Heart left ventricle (tissue), 16 donors: Measurements from ENCODE around the gene ATG4A. TPM values are rescaled to one million over a fixed set of nuclear protein-coding genes. Genes with fewer than 3 reads are reported as not detected.

Source experiments
- ATAC-seq, 4 donors: fragments of 200-7000 bp; cut with Tn5 transposase; one replicate each; pipeline ENCODE4 v1.9.1; 2020 to 2022; ENCODE audit warnings: moderate library complexity in 4 of 4, mild to moderate bottlenecking in 3 of 4, moderate number of reproducible peaks in 1 of 4
- DNase-seq, 5 donors: peaks; one replicate each; pipeline ENCODE4 v3.0.0-alpha.2; 2020
- H3K27ac ChIP-seq, 12 donors: fragments of 200-600 bp; sonication (generic) in 4 of 12; one replicate each; pipeline versions ENCODE4 v1.5.0 to v1.8.0; 2016 to 2022; ENCODE audit warnings: mild to moderate bottlenecking in 2 of 12
- H3K27me3 ChIP-seq, 9 donors: fragments of 200-600 bp; sonication (generic) in 2 of 9; one replicate each; pipeline versions ENCODE4 v1.5.1 to v1.8.0; 2016 to 2022; ENCODE audit warnings: mild to moderate bottlenecking in 3 of 9
- H3K36me3 ChIP-seq, 9 donors: fragments of 200-600 bp; sonication (generic) in 2 of 9; one replicate each; pipeline versions ENCODE4 v1.5.0 to v1.8.0; 2018 to 2022; ENCODE audit warnings: mild to moderate bottlenecking in 2 of 9
- H3K4me1 ChIP-seq, 12 donors: fragments of 200-600 bp; sonication (generic) in 4 of 12; one replicate each; pipeline versions ENCODE4 v1.5.0 to v1.8.0; 2016 to 2022; ENCODE audit warnings: mild to moderate bottlenecking in 3 of 12
- H3K4me3 ChIP-seq, 12 donors: fragments of 200-600 bp; sonication (generic) in 4 of 12; one replicate each; pipeline versions ENCODE4 v1.5.0 to v1.8.0; 2017 to 2022; ENCODE audit warnings: mild to moderate bottlenecking in 9 of 12, moderate library complexity in 4 of 12
- H3K9me3 ChIP-seq, 12 donors: fragments of 200-600 bp; sonication (generic) in 4 of 12; one replicate each; pipeline versions ENCODE4 v1.5.0 to v1.8.0; 2016 to 2022; ENCODE audit warnings: mild to moderate bottlenecking in 1 of 12
- POLR2A ChIP-seq, 2 donors: fragments of 450-650 bp; IDR thresholded peaks; one replicate each; pipeline ENCODE4 v1.6.1; 2017; ENCODE audit warnings: antibody characterized with exemption in 2 of 2, mild to moderate bottlenecking in 2 of 2, moderate library complexity in 2 of 2
- WGBS, 4 donors: extraction: QIAGEN DNeasy Blood & Tissue Kit in 2 of 4; methylation state at CpG; one replicate each; pipeline versions ENCODE4 v1.1.5 to v1.1.7; 2013 to 2018; 5-methylcytosine and 5-hydroxymethylcytosine counted together
- intact Hi-C, 10 donors: fragments of 100-400 bp; cut with DNase I; formaldehyde crosslinking; loops; one replicate each; pipeline versions ENCODE4 v1.11.1 to v1.14.2; 2022
- polyA plus RNA-seq, 2 donors: library from polyadenylated mRNA; stranded (reverse); fragments of 200-250 nt; gene quantifications; one replicate each; pipeline ENCODE4 v1.2.3, GENCODE V29; 2013
- total RNA-seq, 9 donors: library from RNA; depleted of rRNA in 2 of 9; stranded (reverse); fragments of >200 nt in 2 of 9; fragmentation: NEBNext Ultra II Directional in 3 of 9; extraction: Animal tissue kit (Norgen Biotek cat#: 25700) in 3 of 9; gene quantifications; one replicate each; pipeline versions ENCODE4 v1.1.0 to v1.2.4, GENCODE V29; 2016 to 2023
- TF ChIP-seq, protein P1 (sequence below), 12 donors: fragments of 200-600 bp; sonication (generic) in 4 of 12; IDR thresholded peaks; one replicate each; pipeline versions ENCODE4 v1.5.0 to v1.8.0; 2018 to 2022; ENCODE audit warnings: antibody characterized with exemption in 12 of 12, mild to moderate bottlenecking in 5 of 12
- donor health status: ischemic (EF 13 %, LVEDD 7.1; RV severe dilation, severe dysfunction).
- donor health status: healthy with polysubstance abuse.
- donor health status: DM: no; HTN: yes; CAD: no.
- donor health status: DM: no; HTN: no; CAD: no.
- donor health status: ischemic (EF 25% LVEDD 6.9; RV normal size, moderate dysfunction).
- donor health status: ischemic (EF 25% LVEDD 5.7; RV mildly dilated, moderate dysfunction).
- donor health status: healthy.
- donor health status: DM: yes; HTN: yes; CAD: no.
- donor health status: ischemic (EF 35%, LVEDD 5.7; RV mildly dilated, moderate dysfunction).
- donor health status: nonischemic (EF 11% LVEDD 7.7; RV severe dilation, severe dysfunction).
- donor health status: DM: yes; HTN: yes; CAD: no.
- donor health status: PGD.
- donor health status: ischemic (EF 29% LVEDD 5.4; RV normal size, mild dysfunction).
- donor health status: nonischemic (EF 23%, LVEDD 6.1; RV moderate dilation, normal function).

ATG4A gene
- total and polyA plus RNA-seq, 11 donors = 11.0 to 22.7 (median 18.0) TPM

DNA sequence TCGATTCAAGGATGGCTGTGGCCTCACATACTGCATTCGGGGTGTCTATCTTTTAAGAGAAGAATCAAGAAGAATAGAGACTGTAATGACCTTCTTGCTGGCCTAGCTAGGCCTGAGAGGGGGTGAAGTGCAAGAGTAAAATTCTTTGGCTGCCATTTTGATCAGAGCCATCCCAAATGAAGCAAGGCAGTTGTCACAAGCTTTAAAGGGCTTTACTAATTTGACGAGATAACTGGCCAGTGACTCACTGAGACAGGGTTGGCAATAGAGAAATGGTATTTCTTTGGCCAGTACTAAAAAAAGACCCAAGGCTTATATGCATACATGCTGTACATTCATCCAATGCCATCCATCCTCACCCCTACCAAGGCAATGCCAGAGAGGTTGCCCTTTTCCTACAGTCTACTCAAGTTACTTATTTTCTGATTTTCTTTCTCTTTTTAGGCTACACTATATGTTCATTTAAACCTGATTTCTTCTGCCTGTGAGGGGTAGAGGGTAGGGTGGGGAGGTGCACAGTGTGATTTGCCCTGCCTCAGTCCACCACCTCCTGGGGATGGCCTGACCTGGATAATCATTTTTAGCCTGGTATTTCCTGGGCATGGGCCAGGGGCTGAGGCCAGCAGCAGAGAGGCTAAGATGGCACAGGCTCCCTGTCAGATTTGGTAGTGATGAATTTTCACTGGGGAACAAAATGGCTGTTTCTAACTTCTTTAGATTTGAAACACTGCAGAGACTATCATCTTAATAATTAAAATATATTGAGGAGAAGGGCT is 32.2 kb downstream of the ATG4A start:
- Histone ChIP-seq H3K36me3 (peaks cover 0 to 8% (median 0%) of the 10 kb centered on the region in 9 donors), H3K4me1 (peaks cover 0 to 51% (median 17%) of the 10 kb centered on the region in 12 donors), H3K9me3 (no peaks in the 10 kb centered on the region), H3K27me3 (no peaks in the 10 kb centered on the region), H3K4me3 (no peak overlapping the region), H3K27ac (peak overlapping the region in 9 of 12 donors; percentile 5 to 63 (median 45))
- TF ChIP-seq, protein P1, sequence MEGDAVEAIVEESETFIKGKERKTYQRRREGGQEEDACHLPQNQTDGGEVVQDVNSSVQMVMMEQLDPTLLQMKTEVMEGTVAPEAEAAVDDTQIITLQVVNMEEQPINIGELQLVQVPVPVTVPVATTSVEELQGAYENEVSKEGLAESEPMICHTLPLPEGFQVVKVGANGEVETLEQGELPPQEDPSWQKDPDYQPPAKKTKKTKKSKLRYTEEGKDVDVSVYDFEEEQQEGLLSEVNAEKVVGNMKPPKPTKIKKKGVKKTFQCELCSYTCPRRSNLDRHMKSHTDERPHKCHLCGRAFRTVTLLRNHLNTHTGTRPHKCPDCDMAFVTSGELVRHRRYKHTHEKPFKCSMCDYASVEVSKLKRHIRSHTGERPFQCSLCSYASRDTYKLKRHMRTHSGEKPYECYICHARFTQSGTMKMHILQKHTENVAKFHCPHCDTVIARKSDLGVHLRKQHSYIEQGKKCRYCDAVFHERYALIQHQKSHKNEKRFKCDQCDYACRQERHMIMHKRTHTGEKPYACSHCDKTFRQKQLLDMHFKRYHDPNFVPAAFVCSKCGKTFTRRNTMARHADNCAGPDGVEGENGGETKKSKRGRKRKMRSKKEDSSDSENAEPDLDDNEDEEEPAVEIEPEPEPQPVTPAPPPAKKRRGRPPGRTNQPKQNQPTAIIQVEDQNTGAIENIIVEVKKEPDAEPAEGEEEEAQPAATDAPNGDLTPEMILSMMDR (IDR thresholded peaks at IDR 0.05) = no peak
- TF ChIP-seq POLR2A (IDR thresholded peaks at IDR 0.05) = no peak
- ATAC-seq = peak in 3 of 4 donors; percentile 75 to 86 (median 77)
- 76 to 85% (median 80%) methylated on average over 3 of the region's 3 CpGs for WGBS, 4 donors
- DNase-seq = peak in 4 of 5 donors; percentile 11 to 40 (median 34)
- intact Hi-C loops = loop anchor here in 1 of 10 donors (10.0 kb wide), 1 partner anchor 379 kb away; no protein-coding TSS in a partner anchor

DNA sequence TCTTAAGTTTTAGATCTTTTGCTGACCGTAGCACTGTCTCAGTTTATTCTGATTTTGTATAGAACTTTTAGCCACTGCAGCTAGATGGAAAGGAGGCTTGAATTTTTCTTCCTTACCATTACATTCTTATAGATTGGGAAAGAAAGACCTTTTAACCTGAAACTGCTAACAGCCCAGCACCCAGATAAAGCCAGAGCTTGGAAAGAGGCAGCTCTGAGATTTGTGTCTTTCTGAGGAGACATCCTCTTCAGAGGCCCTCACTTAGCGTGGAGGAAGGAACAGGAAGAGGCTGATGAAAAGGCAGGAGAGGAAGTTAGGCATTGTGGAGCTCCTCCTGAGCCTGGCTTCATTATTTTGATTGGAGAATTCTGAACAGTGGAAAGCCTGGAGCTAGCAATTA is 35.1 kb downstream of the ATG4A start:
- TF ChIP-seq, protein P1 (IDR thresholded peaks at IDR 0.05) = no peak
- no peak for TF ChIP-seq POLR2A (IDR thresholded peaks at IDR 0.05)
- no peaks in the 10 kb centered on the region for H3K27me3 ChIP-seq
- peak in 1 of 4 donors; percentile 36 for ATAC-seq
- 58 to 75% (median 65%) methylated on average over 2 of the region's 2 CpGs for WGBS, 4 donors
- H3K9me3 ChIP-seq = no peaks in the 10 kb centered on the region
- H3K4me3 ChIP-seq = no peak overlapping the region
- DNase-seq = no peak
- H3K27ac ChIP-seq = peak overlapping the region in 6 of 12 donors; percentile 37 to 63 (median 45)
- H3K36me3 ChIP-seq = peaks cover 0 to 13% (median 0%) of the 10 kb centered on the region in 9 donors
- intact Hi-C loops = loop anchor here in 2 of 10 donors (5.0 to 10.0 kb wide), 2 partner anchors 34 to 382 kb away; partner anchors contain the start of genes ATG4A (in 2 of the 2) and PSMD10 (in 2 of the 2)
- peaks cover 0 to 27% (median 9%) of the 10 kb centered on the region in 12 donors for H3K4me1 ChIP-seq

DNA sequence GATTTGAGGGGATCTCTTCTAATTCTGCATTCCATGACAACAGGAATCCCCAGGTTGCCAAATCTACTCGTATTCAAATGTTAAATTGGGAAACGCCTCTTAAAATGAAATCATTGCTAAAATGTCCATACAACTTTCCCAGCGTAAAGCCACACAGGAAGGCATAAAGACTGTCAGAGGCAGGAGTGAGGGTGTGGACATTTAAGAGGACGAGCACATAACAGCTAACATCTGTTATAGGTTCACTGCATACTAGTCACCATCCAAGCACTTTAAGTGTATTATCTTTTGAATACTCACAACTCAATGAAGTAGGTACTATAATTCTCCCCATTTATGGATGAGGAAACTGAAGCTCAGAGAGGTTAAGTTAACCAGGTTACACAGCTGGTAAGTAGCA is 35.6 kb downstream of the ATG4A start:
- H3K27me3 ChIP-seq = peaks cover 0 to 3% (median 0%) of the 10 kb centered on the region in 9 donors
- peaks cover 0 to 13% (median 0%) of the 10 kb centered on the region in 9 donors for H3K36me3 ChIP-seq
- no peak for DNase-seq
- TF ChIP-seq POLR2A (IDR thresholded peaks at IDR 0.05) = no peak
- TF ChIP-seq, protein P1 (IDR thresholded peaks at IDR 0.05) = no peak
- H3K27ac ChIP-seq = peak overlapping the region in 6 of 12 donors; percentile 37 to 63 (median 44)
- 59 to 73% (median 69%) methylated on average over 4 of the region's 4 CpGs for WGBS, 4 donors
- no peak overlapping the region for H3K4me3 ChIP-seq
- ATAC-seq = no peak
- H3K4me1 ChIP-seq = peaks cover 0 to 23% (median 7%) of the 10 kb centered on the region in 12 donors
- H3K9me3 ChIP-seq = no peaks in the 10 kb centered on the region
- intact Hi-C loops = loop anchor here in 2 of 10 donors (5.0 to 10.0 kb wide), 2 partner anchors 35 to 382 kb away; partner anchors contain the start of genes ATG4A (in 2 of the 2) and PSMD10 (in 2 of the 2)

DNA sequence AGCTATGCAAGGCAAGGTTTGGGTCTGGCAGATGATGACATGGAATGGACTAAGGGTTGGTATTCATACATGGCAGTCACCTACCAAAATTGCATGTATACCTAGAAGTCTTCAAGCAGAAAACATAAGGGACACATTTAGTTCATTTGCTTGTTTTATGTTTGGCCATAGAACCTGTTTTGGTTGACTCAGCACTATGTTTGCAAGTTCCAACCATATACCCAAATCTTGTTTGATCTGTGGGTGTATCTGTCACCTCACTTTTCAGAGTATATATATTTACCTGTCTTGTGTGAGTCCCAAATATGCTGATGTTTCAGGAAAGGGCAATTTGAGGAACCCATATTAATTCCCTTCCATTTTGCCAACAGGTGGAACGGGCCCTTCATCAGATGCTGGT is 39.3 kb downstream of the ATG4A start:
- Histone ChIP-seq H3K27me3 (peaks cover 0 to 9% (median 0%) of the 10 kb centered on the region in 9 donors), H3K9me3 (no peaks in the 10 kb centered on the region), H3K4me1 (peaks cover 0 to 4% (median 0%) of the 10 kb centered on the region in 12 donors), H3K36me3 (peaks cover 0 to 31% (median 14%) of the 10 kb centered on the region in 9 donors), H3K27ac (peak overlapping the region in 9 of 12 donors; percentile 13 to 74 (median 64)), H3K4me3 (no peak overlapping the region)
- DNase-seq = no peak
- intact Hi-C loops = loop anchor here in 2 of 10 donors (5.0 to 10.0 kb wide), 2 partner anchors 39 to 46 kb away; partner anchors contain the start of genes ATG4A (in 1 of the 2) and PSMD10 (in 1 of the 2)
- WGBS, 4 donors = 67 to 97% (median 73%) methylated on average over 1 of the region's 1 CpG
- TF ChIP-seq, protein P1 (IDR thresholded peaks at IDR 0.05) = no peak
- TF ChIP-seq POLR2A (IDR thresholded peaks at IDR 0.05) = no peak
- ATAC-seq = no peak
